ENCODE data around the gene PPFIA2. TPM values are rescaled to one million over a fixed set of nuclear protein-coding genes. Genes with fewer than 3 reads are reported as not detected.
A peak's percentile ranks its signal among the peaks of the same experiment; 100 is the strongest.
"Not testable (repeated sequence)": the region's sequence is repeated elsewhere in the genome, so short reads cannot be mapped to it uniquely, and the experiment has no call there.

The PPFIA2 gene
- total RNA-seq, 1 experiment from 2014 or later = not detected

GRCh38 chr12:81670759-81671158 is 88.4 kb downstream of the PPFIA2 start:
- Mint-ChIP-seq H3K9me3 (ENCODE audit: unreplicated experiment) (no peaks in the 10 kb centered on the region), H3K27me3 (ENCODE audit: insufficient read depth, unreplicated experiment) (no peaks in the 10 kb centered on the region), H3K4me3 (ENCODE audit: unreplicated experiment) (no peak overlapping the region), H3K4me1 (ENCODE audit: low read depth, unreplicated experiment) (no peaks in the 10 kb centered on the region), H3K27ac (ENCODE audit: unreplicated experiment) (no peak overlapping the region), H3K36me3 (ENCODE audit: insufficient read depth, unreplicated experiment) (no peaks in the 10 kb centered on the region)
- Histone ChIP-seq H3K4me1 (no peaks in the 10 kb centered on the region), H3K9me3 (no peaks in the 10 kb centered on the region), H3K4me3 (ENCODE audit: low read depth, low read length) (no peak overlapping the region), H3K36me3 (ENCODE audit: control insufficient read depth, insufficient read depth, low read length) (no peaks in the 10 kb centered on the region), H3K27me3 (replicated peaks; ENCODE audit: control insufficient read depth, insufficient read depth, low read length) (no peaks in the 10 kb centered on the region)
- ChIA-PET CTCF (no interaction called here), POLR2A (no interaction called here)
- no peak for TF ChIP-seq CTCF (IDR thresholded peaks at IDR 0.05; ENCODE audit: insufficient read depth in 1 of 2, low read depth in 1 of 2, low read length in 1 of 2, severe bottlenecking in 1 of 2, unreplicated experiment in 1 of 2)
- no TSS peak for BruUV-seq (replicated peaks)
- DNase-seq = no peak
- intact Hi-C loops (cut with micrococcal nuclease; ENCODE audit: unreplicated experiment) = no loop called here

GRCh38 chr12:81668475-81668874 is 90.7 kb downstream of the PPFIA2 start:
- no peak for DNase-seq
- H3K27me3 Mint-ChIP-seq (ENCODE audit: insufficient read depth, unreplicated experiment) = no peaks in the 10 kb centered on the region

GRCh38 chr12:81659310-81659709 is 99.8 kb downstream of the PPFIA2 start:
- BruUV-seq (replicated peaks); DNase-seq; H3K27me3 Mint-ChIP-seq (ENCODE audit: insufficient read depth, unreplicated experiment); H3K36me3 Mint-ChIP-seq (ENCODE audit: insufficient read depth, unreplicated experiment); H3K36me3 ChIP-seq (ENCODE audit: control insufficient read depth, insufficient read depth, low read length); intact Hi-C loops (cut with micrococcal nuclease; ENCODE audit: unreplicated experiment); H3K4me3 Mint-ChIP-seq (ENCODE audit: unreplicated experiment); H3K4me1 Mint-ChIP-seq (ENCODE audit: low read depth, unreplicated experiment); H3K27ac Mint-ChIP-seq (ENCODE audit: unreplicated experiment); H3K27me3 ChIP-seq (replicated peaks; ENCODE audit: control insufficient read depth, insufficient read depth, low read length); H3K9me3 Mint-ChIP-seq (ENCODE audit: unreplicated experiment); H3K4me3 ChIP-seq (ENCODE audit: low read depth, low read length); H3K4me1 ChIP-seq; POLR2A ChIA-PET; H3K9me3 ChIP-seq; CTCF ChIA-PET: not testable (repeated sequence)

More at GRCh38 chr12:81668475-81668874, 90.7 kb downstream of the PPFIA2 start:
- intact Hi-C loops (cut with micrococcal nuclease; ENCODE audit: unreplicated experiment) = no loop called here
- Mint-ChIP-seq H3K36me3 (ENCODE audit: insufficient read depth, unreplicated experiment) (no peaks in the 10 kb centered on the region), H3K4me1 (ENCODE audit: low read depth, unreplicated experiment) (no peaks in the 10 kb centered on the region), H3K9me3 (ENCODE audit: unreplicated experiment) (no peaks in the 10 kb centered on the region), H3K4me3 (ENCODE audit: unreplicated experiment) (no peak overlapping the region), H3K27ac (ENCODE audit: unreplicated experiment) (no peak overlapping the region)
- no peaks in the 10 kb centered on the region for H3K27me3 ChIP-seq (replicated peaks; ENCODE audit: control insufficient read depth, insufficient read depth, low read length)
- no peaks in the 10 kb centered on the region for H3K36me3 ChIP-seq (ENCODE audit: control insufficient read depth, insufficient read depth, low read length)
- H3K4me1 ChIP-seq = no peaks in the 10 kb centered on the region
- CTCF ChIA-PET = no interaction called here
- POLR2A ChIA-PET = no interaction called here
- H3K4me3 ChIP-seq (ENCODE audit: low read depth, low read length) = no peak overlapping the region
- no peak for TF ChIP-seq CTCF (IDR thresholded peaks at IDR 0.05; ENCODE audit: insufficient read depth in 1 of 2, low read depth in 1 of 2, low read length in 1 of 2, severe bottlenecking in 1 of 2, unreplicated experiment in 1 of 2)
- BruUV-seq (replicated peaks) = no TSS peak
- no peaks in the 10 kb centered on the region for H3K9me3 ChIP-seq

GRCh38 chr12:81644503-81644902 is 114.6 kb downstream of the PPFIA2 start:
- peak in 1 of 2 experiments; percentile 22 for DNase-seq
- intact Hi-C loops (cut with micrococcal nuclease; ENCODE audit: unreplicated experiment) = loop anchor here (1.0 to 5.0 kb wide), 4 partner anchors 152 to 983 kb away; partner anchors contain the start of genes CCDC59 and METTL25
- H3K9me3 ChIP-seq = no peaks in the 10 kb centered on the region
- H3K4me3 ChIP-seq (ENCODE audit: low read depth, low read length) = no peak overlapping the region
- Mint-ChIP-seq H3K9me3 (ENCODE audit: unreplicated experiment) (no peaks in the 10 kb centered on the region), H3K4me1 (ENCODE audit: low read depth, unreplicated experiment) (no peaks in the 10 kb centered on the region), H3K27me3 (ENCODE audit: insufficient read depth, unreplicated experiment) (no peaks in the 10 kb centered on the region), H3K4me3 (ENCODE audit: unreplicated experiment) (no peak overlapping the region), H3K36me3 (ENCODE audit: insufficient read depth, unreplicated experiment) (no peaks in the 10 kb centered on the region), H3K27ac (ENCODE audit: unreplicated experiment) (no peak overlapping the region)
- ChIA-PET CTCF (no interaction called here), POLR2A (no interaction called here)
- no TSS peak for BruUV-seq (replicated peaks)
- no peaks in the 10 kb centered on the region for H3K36me3 ChIP-seq (ENCODE audit: control insufficient read depth, insufficient read depth, low read length)
- no peaks in the 10 kb centered on the region for H3K27me3 ChIP-seq (replicated peaks; ENCODE audit: control insufficient read depth, insufficient read depth, low read length)
- peak; percentile 27 to 35 for TF ChIP-seq CTCF (IDR thresholded peaks at IDR 0.05; ENCODE audit: insufficient read depth in 1 of 2, low read depth in 1 of 2, low read length in 1 of 2, severe bottlenecking in 1 of 2, unreplicated experiment in 1 of 2)
- no peaks in the 10 kb centered on the region for H3K4me1 ChIP-seq
